ENCODE data around the gene HHIPL1. TPM values are rescaled to one million over a fixed set of nuclear protein-coding genes. Genes with fewer than 3 reads are reported as not detected.

HHIPL1 gene
- total and polyA plus RNA-seq, 2 of the 8 experiments (the other 6 are each of a cell fraction or from before 2014, with no cell fraction given), result 1.5 to 2.6 TPM

DNA sequence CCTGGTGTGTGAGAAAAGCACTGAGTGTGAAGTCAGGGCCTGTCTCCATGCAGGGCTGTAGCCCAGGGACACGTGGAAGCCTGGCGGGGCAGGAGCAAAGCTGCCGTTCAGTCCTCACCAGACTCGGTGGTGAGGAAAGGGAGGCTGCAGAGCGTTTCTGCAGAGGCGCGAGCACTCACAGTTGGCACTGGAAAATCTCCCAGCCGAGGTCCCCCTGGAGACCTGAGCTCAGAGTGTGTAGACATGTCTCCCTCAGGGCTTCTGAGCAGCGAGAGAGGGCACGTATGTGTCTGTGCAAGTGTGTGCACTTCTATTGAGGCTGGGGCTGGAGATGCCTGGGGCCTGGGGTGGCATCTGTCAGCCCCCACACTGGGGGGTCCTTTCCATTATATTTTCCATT is 11.0 kb upstream of the HHIPL1 start (continued):
- TF ChIP-seq NANOG (IDR thresholded peaks at IDR 0.05; ENCODE audit: insufficient read depth, low read depth, low read length, poor library complexity, severe bottlenecking) (no peak), CTBP2 (IDR thresholded peaks at IDR 0.05; ENCODE audit: borderline replicate concordance, insufficient read depth, insufficient read length, low read length) (no peak), SP1 (IDR thresholded peaks at IDR 0.05; ENCODE audit: low read depth, low read length) (no peak)

All from H1 (cell line).